Right atrium auricular region (tissue), 2 donors: ENCODE measurements around the gene NDRG3. TPM values are rescaled to one million over a fixed set of nuclear protein-coding genes. Genes with fewer than 3 reads are reported as not detected.

ENCODE experiments used
- DNase-seq: peaks from one replicate; pipeline ENCODE4 v3.0.0-alpha.2; 2019; ENCODE audit warnings: low spot score
- H3K27ac ChIP-seq, 2 donors: fragments of 200-600 bp; sonication (generic); 1 replicate in 1 of 2; 2 replicates in 1 of 2; pipeline ENCODE4 v1.5.1; 2016 to 2019
- H3K27me3 ChIP-seq, 2 donors: fragments of 200-600 bp; sonication (generic); one replicate each; pipeline versions ENCODE4 v1.5.1 to v1.6.0; 2017 to 2019
- H3K36me3 ChIP-seq: fragments of 200-600 bp; sonication (generic); one replicate; pipeline ENCODE4 v1.5.1; 2016
- H3K4me1 ChIP-seq, 2 donors: fragments of 200-600 bp; sonication (generic); one replicate each; pipeline versions ENCODE4 v1.5.1 to v1.6.0; 2017 to 2019
- H3K4me3 ChIP-seq, 2 donors: fragments of 200-600 bp; sonication (generic); 1 replicate in 1 of 2; 2 replicates in 1 of 2; pipeline ENCODE4 v1.5.1; 2017 to 2019; ENCODE audit warnings: mild to moderate bottlenecking in 1 of 2, moderate library complexity in 1 of 2
- H3K9me3 ChIP-seq, 2 donors: fragments of 200-600 bp; sonication (generic); one replicate each; pipeline ENCODE4 v1.5.1; 2019
- CTCF ChIP-seq, 2 donors: fragments of 200-600 bp; sonication (generic); IDR thresholded peaks; one replicate each; pipeline ENCODE4 v1.5.1; 2019; ENCODE audit warnings: antibody characterized with exemption in 2 of 2
- total RNA-seq, 2 donors: library from RNA; depleted of rRNA; stranded (reverse); fragments of >200 nt; gene quantifications; one replicate each; pipeline ENCODE4 v1.1.0, GENCODE V29; 2016

Gene NDRG3
- total RNA-seq, 2 donors from 2014 or later = 19.7 to 33.9 TPM

GRCh38 chr20:36647196-36648121, 98.4 kb downstream of the NDRG3 start:
- Histone ChIP-seq H3K9me3 (no peaks in the 10 kb centered on the region), H3K4me3 (no peak overlapping the region), H3K27me3 (no peaks in the 10 kb centered on the region), H3K36me3 (peaks cover 14% of the 10 kb centered on the region), H3K27ac (no peak overlapping the region), H3K4me1 (no peaks in the 10 kb centered on the region)
- TF ChIP-seq CTCF (IDR thresholded peaks at IDR 0.05) = no peak
- DNase-seq = no peak

DNA sequence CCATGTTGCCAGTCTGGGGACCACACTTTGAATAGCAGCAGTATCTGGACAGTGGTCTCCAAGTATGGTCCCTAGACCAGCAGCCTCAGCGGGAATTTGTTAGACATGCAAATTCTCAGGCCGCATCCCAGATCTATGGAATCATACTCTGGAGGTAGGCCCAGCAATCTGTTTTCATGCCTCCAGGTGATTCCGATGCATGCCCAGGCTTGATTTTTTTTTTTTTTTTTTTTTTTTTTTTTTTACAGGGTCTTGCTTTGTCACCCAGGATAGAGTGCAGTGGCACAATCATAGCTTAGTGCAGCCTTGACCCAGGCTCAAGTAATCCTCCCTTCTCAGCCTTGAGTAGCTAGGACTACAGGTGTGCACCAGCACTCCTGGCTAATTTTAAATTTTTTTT, 99.2 kb downstream of the NDRG3 start:
- Histone ChIP-seq H3K27ac (no peak overlapping the region), H3K4me3 (no peak overlapping the region), H3K27me3 (no peaks in the 10 kb centered on the region), H3K4me1 (no peaks in the 10 kb centered on the region), H3K9me3 (no peaks in the 10 kb centered on the region), H3K36me3 (peaks cover 7% of the 10 kb centered on the region)
- DNase-seq = no peak
- TF ChIP-seq CTCF (IDR thresholded peaks at IDR 0.05) = no peak

- no peak within 1 kb of the TSS for H3K4me3 ChIP-seq
- no peak for DNase-seq
- no peaks in the 10 kb centered on the region for H3K4me1 ChIP-seq
- no peaks in the 10 kb centered on the region for H3K9me3 ChIP-seq
- no peaks in the 10 kb centered on the region for H3K27me3 ChIP-seq
- TF ChIP-seq CTCF (IDR thresholded peaks at IDR 0.05) = no peak
- no peak within 1 kb of the TSS for H3K27ac ChIP-seq
- peaks cover under 1% of the 10 kb centered on the region for H3K36me3 ChIP-seq
Observed at GRCh38 chr20:36645998-36646397, 99.9 kb downstream of the NDRG3 start, which contains the start of gene SLA2. TSS of gene SLA2 (minus strand) at chr20:36646196. CDS start at chr20:36641335, 4,861 bp downstream.

DNA sequence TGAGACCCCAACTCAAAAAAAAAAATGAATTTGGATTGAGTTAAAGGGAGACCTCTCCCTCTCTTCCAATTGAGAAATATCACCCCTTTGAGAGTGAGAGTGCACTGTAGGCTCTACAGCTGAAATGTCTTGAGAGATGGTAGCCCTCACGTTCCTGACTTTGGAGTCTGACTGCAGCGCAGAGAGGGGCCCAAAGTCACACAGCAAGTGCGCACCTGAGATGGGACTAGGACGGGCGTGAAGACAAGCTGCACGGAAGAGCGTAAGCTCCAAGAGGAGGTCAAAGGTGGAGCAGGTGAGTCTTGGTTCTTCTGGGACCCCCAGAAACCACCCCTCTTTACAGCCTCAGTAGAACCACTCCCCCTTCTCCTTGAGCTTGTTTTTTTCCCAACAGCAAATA, 100.5 kb downstream of the NDRG3 start:
- no peaks in the 10 kb centered on the region for H3K36me3 ChIP-seq
- no peaks in the 10 kb centered on the region for H3K27me3 ChIP-seq
- no peak for DNase-seq
- no peaks in the 10 kb centered on the region for H3K4me1 ChIP-seq
- H3K9me3 ChIP-seq = no peaks in the 10 kb centered on the region
- no peak for TF ChIP-seq CTCF (IDR thresholded peaks at IDR 0.05)
- H3K27ac ChIP-seq = no peak overlapping the region
- H3K4me3 ChIP-seq = no peak overlapping the region

- no peak for DNase-seq
- TF ChIP-seq CTCF (IDR thresholded peaks at IDR 0.05) = no peak
- no peaks in the 10 kb centered on the region for H3K4me1 ChIP-seq
- no peaks in the 10 kb centered on the region for H3K9me3 ChIP-seq
- no peaks in the 10 kb centered on the region for H3K36me3 ChIP-seq
- no peak overlapping the region for H3K27ac ChIP-seq
- H3K4me3 ChIP-seq = no peak overlapping the region
- H3K27me3 ChIP-seq = no peaks in the 10 kb centered on the region
Observed at GRCh38 chr20:36644706-36645095, 101.2 kb downstream of the NDRG3 start.
